HepG2 (cell line): ENCODE data around the gene RRP8.

Experiments used
- CTCF ChIP-seq: sonication (generic); formaldehyde crosslinking; IDR thresholded peaks from 2 replicates; pipeline ENCODE4 v1.5.0; 2020; ENCODE audit warnings: mild to moderate bottlenecking, missing genetic modification reagents, moderate library complexity
- ZNF274 ChIP-seq: sonication (generic); formaldehyde crosslinking; IDR thresholded peaks from 2 replicates; pipeline ENCODE4 v1.5.1; 2020; ENCODE audit warnings: mild to moderate bottlenecking, missing genetic modification reagents

GRCh38 chr11:6586434-6587359 lies 16.7 kb downstream of the RRP8 start:
- no peak for TF ChIP-seq ZNF274
- no peak for TF ChIP-seq CTCF (CRISPR knock-in tag)
